Smooth muscle cell of bladder (primary cell): Measurements from ENCODE around the gene TRIM51G. TPM values are rescaled to one million over a fixed set of nuclear protein-coding genes. Genes with fewer than 3 reads are reported as not detected.

Source experiments
- total RNA-seq: library from RNA; depleted of rRNA; stranded (reverse); fragments of >200 nt; gene quantifications from 2 replicates; pipeline ENCODE4 v1.2.3, GENCODE V29; 2014

Gene TRIM51G, protein sequence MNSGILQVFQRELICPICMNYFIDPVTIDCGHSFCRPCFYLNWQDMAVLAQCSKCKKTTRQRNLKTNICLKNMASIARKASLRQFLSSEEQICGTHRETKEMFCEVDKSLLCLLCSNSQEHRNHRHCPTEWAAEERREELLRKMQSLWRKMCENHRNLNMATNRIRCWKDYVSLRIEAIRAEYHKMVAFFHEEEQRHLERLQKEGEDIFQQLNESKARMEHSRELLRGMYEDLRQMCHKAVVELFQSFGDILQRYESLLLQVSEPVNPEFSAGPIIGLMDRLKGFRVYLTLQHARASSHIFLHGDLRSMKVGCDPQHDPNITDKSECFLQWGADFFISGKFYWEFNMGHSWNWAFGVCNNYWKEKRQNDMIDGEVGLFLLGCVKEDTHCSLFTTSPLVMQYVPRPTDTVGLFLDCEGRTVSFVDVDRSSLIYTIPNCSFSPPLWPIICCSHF
- total RNA-seq: not detected in 2 replicates

GRCh38 chr11:48983785-48984184 is at the start of gene TRIM51G:
Gene TRIM51G (minus strand): TSS chr11:48983885. CDS start chr11:48981695, 2,190 bp downstream.

DNA sequence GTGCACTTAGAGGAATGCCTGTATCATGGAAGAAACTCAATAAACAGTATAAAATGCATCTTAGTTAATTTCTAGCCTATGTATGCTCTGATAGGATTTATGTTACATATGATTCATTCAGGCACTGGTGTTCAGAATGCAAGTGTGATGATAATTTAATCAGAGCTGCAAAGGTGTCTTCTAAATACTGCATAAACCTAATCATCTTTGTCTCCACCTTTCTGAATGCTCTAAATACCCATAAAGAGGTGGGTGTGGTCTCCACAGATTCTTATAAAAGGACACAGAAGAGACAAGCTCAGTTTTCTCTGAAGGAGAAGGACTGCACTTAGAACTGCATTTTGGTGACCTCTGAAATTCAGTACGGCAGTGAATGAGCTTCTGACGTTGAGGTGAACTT is 44.8 kb upstream of the TRIM51G start, which contains the start of gene TRIM49B:
Gene TRIM49B (plus strand): TSS at position 301 of the 400 bp plus-strand sequence. CDS start 2,777 bp downstream, outside the sequence.

Other genes with a start within 250 kb of the TRIM51G start
- not detected in 2 replicates for gene TRIM49B, start 44.9 kb upstream of the TRIM51G start, total RNA-seq
- gene TRIM64C, start 75.2 kb upstream of the TRIM51G start, total RNA-seq: not detected in 2 replicates
- 0.14 and 0.46 TPM in 2 replicates for gene FOLH1, start 224.7 kb upstream of the TRIM51G start, total RNA-seq